ENCODE measurements around the gene RERE. TPM values are rescaled to one million over a fixed set of nuclear protein-coding genes. Genes with fewer than 3 reads are reported as not detected.

RERE gene
- total RNA-seq, 2 donors from 2014 or later: 74.5 to 128 TPM

GRCh38 chr1:8533907-8534306 is 283.5 kb downstream of the RERE start:
- TF ChIP-seq POLR2A (IDR thresholded peaks at IDR 0.05) (no peak), CTCF (IDR thresholded peaks at IDR 0.05) (no peak)
- H3K4me3 ChIP-seq: no peak overlapping the region
- intact Hi-C loops (cut with DNase I): no loop called here
- WGBS, 2 donors: 69 to 84% methylated on average over 1 of the region's 1 CpG
- no peaks in the 10 kb centered on the region for H3K9me3 ChIP-seq
- no peaks in the 10 kb centered on the region for H3K27me3 ChIP-seq
- DNase-seq (no peak), ATAC-seq (no peak)
- no peak overlapping the region for H3K27ac ChIP-seq
- H3K36me3 ChIP-seq (replicated peaks in 1 of 2; ENCODE audit: insufficient read depth in 1 of 2, low read depth in 2 of 2): no peaks in the 10 kb centered on the region
- no peaks in the 10 kb centered on the region for H3K4me1 ChIP-seq

- Histone ChIP-seq H3K36me3 (replicated peaks in 1 of 2; ENCODE audit: insufficient read depth in 1 of 2, low read depth in 2 of 2) (no peaks in the 10 kb centered on the region), H3K4me1 (no peaks in the 10 kb centered on the region), H3K9me3 (no peaks in the 10 kb centered on the region), H3K27me3 (no peaks in the 10 kb centered on the region), H3K4me3 (no peak overlapping the region), H3K27ac (no peak overlapping the region)
- ATAC-seq (no peak), DNase-seq (no peak)
- WGBS, 2 donors: 85 to 90% methylated on average over 4 of the region's 4 CpGs
- intact Hi-C loops (cut with DNase I): no loop called here
- no peak for TF ChIP-seq CTCF (IDR thresholded peaks at IDR 0.05)
- no peak for TF ChIP-seq POLR2A (IDR thresholded peaks at IDR 0.05)
These were observed 284.3 kb downstream of the RERE start for GRCh38 chr1:8533124-8533523.

- Histone ChIP-seq H3K27me3 (no peaks in the 10 kb centered on the region), H3K4me3 (no peak overlapping the region), H3K9me3 (no peaks in the 10 kb centered on the region), H3K36me3 (replicated peaks in 1 of 2; ENCODE audit: insufficient read depth in 1 of 2, low read depth in 2 of 2) (no peaks in the 10 kb centered on the region), H3K27ac (no peak overlapping the region), H3K4me1 (peaks cover 18% of the 10 kb centered on the region)
- TF ChIP-seq CTCF (IDR thresholded peaks at IDR 0.05) (no peak), POLR2A (IDR thresholded peaks at IDR 0.05) (no peak)
- DNase-seq: no peak
- ATAC-seq: no peak
- 87 to 92% methylated on average over 3 of the region's 3 CpGs for WGBS, 2 donors
- intact Hi-C loops (cut with DNase I): no loop called here
These were observed 287.5 kb downstream of the RERE start for GRCh38 chr1:8529901-8530300.

- intact Hi-C loops (cut with DNase I): no loop called here
- TF ChIP-seq CTCF (IDR thresholded peaks at IDR 0.05) (no peak), POLR2A (IDR thresholded peaks at IDR 0.05) (no peak)
- Histone ChIP-seq H3K9me3 (no peaks in the 10 kb centered on the region), H3K27ac (no peak overlapping the region), H3K36me3 (replicated peaks in 1 of 2; ENCODE audit: insufficient read depth in 1 of 2, low read depth in 2 of 2) (no peaks in the 10 kb centered on the region), H3K4me1 (peaks cover 26% of the 10 kb centered on the region), H3K27me3 (no peaks in the 10 kb centered on the region), H3K4me3 (no peak overlapping the region)
- 34 to 40% methylated on average over 4 of the region's 4 CpGs for WGBS, 2 donors
- ATAC-seq: no peak
- no peak for DNase-seq
These were observed 289.5 kb downstream of the RERE start for GRCh38 chr1:8527941-8528340.

DNA sequence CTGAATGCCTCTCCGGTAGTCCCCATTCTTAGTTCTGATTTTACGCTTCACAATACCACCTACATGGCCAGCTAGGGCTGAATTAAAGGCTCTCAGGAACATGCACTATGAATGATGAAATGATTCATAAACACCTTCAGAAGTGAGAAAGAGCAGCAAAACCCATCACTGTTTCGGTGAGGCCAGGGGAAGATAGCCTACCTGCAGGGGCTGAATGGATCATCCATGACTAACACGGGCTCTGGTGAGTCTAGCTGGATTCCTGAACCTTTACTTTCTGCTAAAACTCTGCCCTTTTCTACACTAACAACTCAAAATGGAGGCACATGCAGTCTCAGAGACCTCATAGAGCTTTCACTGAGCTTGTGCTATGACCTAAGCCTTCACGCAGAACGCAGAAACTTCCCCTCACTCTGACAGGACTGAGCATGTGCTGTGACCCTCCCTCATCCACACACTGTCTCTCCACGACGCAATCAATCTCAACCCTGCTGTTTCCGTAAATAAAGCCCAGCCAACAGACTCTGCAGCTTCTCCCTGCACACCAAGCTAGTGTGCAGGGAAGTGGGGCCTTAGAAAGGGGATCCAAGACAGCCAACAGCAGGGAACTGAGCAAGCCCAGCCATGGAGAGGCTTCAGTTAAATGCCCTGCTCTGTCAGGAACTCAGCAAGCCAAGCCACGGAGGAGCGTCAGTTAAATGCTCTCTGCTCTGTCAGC is 291.7 kb downstream of the RERE start:
- TF ChIP-seq POLR2A (IDR thresholded peaks at IDR 0.05) (peak in 2 of 3 donors; percentile 47 to 67), CTCF (IDR thresholded peaks at IDR 0.05) (no peak)
- Histone ChIP-seq H3K4me1 (peaks cover 26% of the 10 kb centered on the region), H3K4me3 (peak overlapping the region in 1 of 2 donors; percentile 4), H3K9me3 (no peaks in the 10 kb centered on the region), H3K27me3 (no peaks in the 10 kb centered on the region), H3K27ac (peak overlapping the region; percentile 60 to 84 (median 74)), H3K36me3 (replicated peaks in 1 of 2; ENCODE audit: insufficient read depth in 1 of 2, low read depth in 2 of 2) (no peaks in the 10 kb centered on the region)
- DNase-seq: peak; percentile 76 to 90 (median 82)
- intact Hi-C loops (cut with DNase I): no loop called here
- 1% methylated on average over 11 of the region's 11 CpGs for WGBS, 2 donors
- ATAC-seq: peak; percentile 95

All from body of pancreas (tissue), 4 donors.